Eye (tissue), 1 donor: ENCODE data around the gene CCM2.
"Not testable (repeated sequence)": the region's sequence is repeated elsewhere in the genome, so short reads cannot be mapped to it uniquely, and the experiment has no call there.

Experiments
- DNase-seq: peaks from one replicate; pipeline ENCODE4 v3.0.0-alpha.2; 2015

CCM2 gene

GRCh38 chr7:45105588-45106188, 105.7 kb downstream of the CCM2 start:
- DNase-seq, result no peak

GRCh38 chr7:45106820-45107219, 106.8 kb downstream of the CCM2 start:
- no peak for DNase-seq

GRCh38 chr7:45107356-45107755, 107.4 kb downstream of the CCM2 start:
- no peak for DNase-seq

- DNase-seq, result no peak
These were observed 108.9 kb downstream of the CCM2 start for GRCh38 chr7:45108863-45109262.

GRCh38 chr7:45111298-45112223, 111.6 kb downstream of the CCM2 start, which contains the start of gene TBRG4:
TSS of gene TBRG4 (minus strand) at chr7:45111697. CDS start at chr7:45109237, 2,460 bp downstream.
- peak; percentile 98 for DNase-seq

- no peak for DNase-seq
These were observed 112.6 kb downstream of the CCM2 start for GRCh38 chr7:45112648-45113047.

- not testable (repeated sequence) for DNase-seq
These were observed 114.3 kb downstream of the CCM2 start for GRCh38 chr7:45114257-45114656.

- DNase-seq, result no peak
These were observed 114.9 kb downstream of the CCM2 start for GRCh38 chr7:45114926-45115325.

- no peak for DNase-seq
These were observed 116.0 kb downstream of the CCM2 start for GRCh38 chr7:45116048-45116447.

GRCh38 chr7:45117582-45117981, 117.6 kb downstream of the CCM2 start:
- no peak for DNase-seq

- DNase-seq, result no peak
These were observed 118.3 kb downstream of the CCM2 start for GRCh38 chr7:45118292-45118691.

- no peak for DNase-seq
These were observed 118.9 kb downstream of the CCM2 start for GRCh38 chr7:45118889-45119331.

GRCh38 chr7:45119550-45119949, 119.5 kb downstream of the CCM2 start:
- no peak for DNase-seq

GRCh38 chr7:45122975-45123860, 123.2 kb downstream of the CCM2 start:
- DNase-seq, result peak; percentile 33

- peak; percentile 19 for DNase-seq
These were observed 124.1 kb downstream of the CCM2 start for GRCh38 chr7:45123913-45124710.

GRCh38 chr7:45125193-45125904, 125.3 kb downstream of the CCM2 start:
- DNase-seq, result no peak
